Effector memory CD8-positive, alpha-beta T cell (primary cell): ENCODE data around the gene COPB1.

Source experiments
- ATAC-seq: fragments of 150-1000 bp; cut with Tn5 transposase; replicated peaks from 2 replicates; pipeline ENCODE4 v1.10.0; 2021; ENCODE audit warnings: mild to moderate bottlenecking, moderate library complexity
- DNase-seq, 3 experiments: peaks; one replicate each; pipeline ENCODE4 v3.0.0; 2021
- H3K27ac Mint-ChIP-seq, 2 donors: one replicate each; pipeline ENCODE4 v1.8.0; 2022; ENCODE audit warnings: mild to moderate bottlenecking in 2 of 2, mixed read lengths in 2 of 2, moderate library complexity in 2 of 2
- H3K27me3 Mint-ChIP-seq, 2 donors: one replicate each; pipeline ENCODE4 v1.8.0; 2022; ENCODE audit warnings: mixed read lengths in 2 of 2
- H3K36me3 Mint-ChIP-seq: one replicate; pipeline ENCODE4 v1.8.0; 2022; ENCODE audit warnings: mild to moderate bottlenecking, moderate library complexity, mixed read lengths; ENCODE audit not compliant: insufficient read depth
- H3K4me1 Mint-ChIP-seq, 2 donors: one replicate each; pipeline ENCODE4 v1.8.0; 2022; ENCODE audit warnings: low read depth in 2 of 2, mixed read lengths in 2 of 2
- H3K4me3 Mint-ChIP-seq, 2 donors: one replicate each; pipeline ENCODE4 v1.8.0; 2022; ENCODE audit warnings: mild to moderate bottlenecking in 2 of 2, mixed read lengths in 2 of 2, moderate library complexity in 2 of 2
- H3K9me3 Mint-ChIP-seq, 2 donors: one replicate each; pipeline ENCODE4 v1.8.0; 2022; ENCODE audit warnings: mixed read lengths in 2 of 2

Gene COPB1

DNA sequence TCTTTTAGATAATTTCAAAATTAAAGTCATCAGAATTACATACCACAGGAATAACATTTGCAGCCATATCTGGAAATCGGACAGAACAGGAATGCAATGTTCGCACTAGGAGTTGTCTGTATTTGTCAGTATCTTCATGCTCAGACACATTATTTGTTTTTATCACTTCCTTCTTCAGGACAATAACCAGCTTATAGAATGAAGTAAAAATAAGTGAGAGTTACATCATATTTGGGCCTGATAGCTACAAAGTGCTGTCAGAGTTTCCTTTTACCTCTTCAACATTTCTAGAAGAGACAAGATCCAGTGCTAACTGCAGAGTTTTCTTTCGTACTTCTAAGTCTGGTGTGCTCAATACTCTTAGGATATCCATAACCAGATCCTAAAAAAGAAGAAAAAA lies 18.9 kb downstream of the COPB1 start:
- H3K4me3 Mint-ChIP-seq = no peak overlapping the region
- no peaks in the 10 kb centered on the region for H3K9me3 Mint-ChIP-seq
- peak overlapping the region in 1 of 2 donors; percentile 25 for H3K27ac Mint-ChIP-seq
- DNase-seq (no peak), ATAC-seq (no peak)
- peaks cover 98% of the 10 kb centered on the region for H3K36me3 Mint-ChIP-seq
- peaks cover 9 to 26% of the 10 kb centered on the region in 2 donors for H3K4me1 Mint-ChIP-seq
- no peaks in the 10 kb centered on the region for H3K27me3 Mint-ChIP-seq

DNA sequence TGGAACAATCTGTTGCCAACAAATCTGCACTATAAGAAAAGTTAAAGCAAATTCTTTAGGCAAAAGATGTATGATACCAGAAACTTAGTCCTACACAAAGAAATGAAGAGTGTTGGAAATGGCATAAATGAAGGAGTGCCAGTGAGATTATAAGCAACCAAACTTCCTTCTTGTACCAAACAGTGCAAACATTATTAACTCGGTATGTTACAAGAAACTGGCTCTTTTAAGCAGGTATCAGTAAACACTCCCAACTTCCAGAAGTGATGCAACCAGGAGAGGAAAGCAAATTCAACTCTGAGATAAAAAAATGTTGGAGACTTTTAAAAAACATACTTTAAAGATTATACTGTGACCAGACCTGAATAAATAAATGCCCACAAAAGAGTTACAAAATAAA lies 28.5 kb downstream of the COPB1 start:
- Mint-ChIP-seq H3K27ac (peak overlapping the region; percentile 5 to 61), H3K9me3 (no peaks in the 10 kb centered on the region)

DNA sequence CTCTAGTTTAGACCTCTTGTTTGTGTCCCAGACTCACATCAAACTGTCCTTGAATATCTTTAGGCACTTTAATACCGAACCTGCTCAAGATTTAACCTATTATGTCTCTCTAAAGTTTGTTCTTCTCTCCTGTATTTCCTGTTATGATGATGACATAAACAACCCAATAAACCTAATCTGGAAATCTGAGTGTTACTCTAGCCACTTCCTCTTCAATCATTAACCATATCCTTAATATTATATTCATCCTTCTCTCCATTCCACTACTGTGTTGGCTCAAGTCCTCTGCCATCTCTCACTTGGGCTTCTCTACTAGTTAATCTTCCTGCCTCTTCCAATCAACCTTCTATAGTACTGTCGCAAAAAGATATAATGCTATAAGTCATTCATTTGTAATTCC lies 36.0 kb downstream of the COPB1 start:
- no peak for DNase-seq
- no peak overlapping the region for H3K4me3 Mint-ChIP-seq
- H3K4me1 Mint-ChIP-seq = peaks cover 5 to 10% of the 10 kb centered on the region in 2 donors
- H3K36me3 Mint-ChIP-seq = peaks cover 48% of the 10 kb centered on the region
- no peak overlapping the region for H3K27ac Mint-ChIP-seq
- no peaks in the 10 kb centered on the region for H3K27me3 Mint-ChIP-seq
- ATAC-seq = peak; percentile 44
- no peaks in the 10 kb centered on the region for H3K9me3 Mint-ChIP-seq

More for the DNA sequence above, 28.5 kb downstream of the COPB1 start:
- Mint-ChIP-seq H3K4me3 (peak overlapping the region in 1 of 2 donors; percentile 25), H3K36me3 (peaks cover 90% of the 10 kb centered on the region), H3K27me3 (no peaks in the 10 kb centered on the region), H3K4me1 (peaks cover 20 to 43% of the 10 kb centered on the region in 2 donors)
- DNase-seq = no peak
- ATAC-seq = no peak

DNA sequence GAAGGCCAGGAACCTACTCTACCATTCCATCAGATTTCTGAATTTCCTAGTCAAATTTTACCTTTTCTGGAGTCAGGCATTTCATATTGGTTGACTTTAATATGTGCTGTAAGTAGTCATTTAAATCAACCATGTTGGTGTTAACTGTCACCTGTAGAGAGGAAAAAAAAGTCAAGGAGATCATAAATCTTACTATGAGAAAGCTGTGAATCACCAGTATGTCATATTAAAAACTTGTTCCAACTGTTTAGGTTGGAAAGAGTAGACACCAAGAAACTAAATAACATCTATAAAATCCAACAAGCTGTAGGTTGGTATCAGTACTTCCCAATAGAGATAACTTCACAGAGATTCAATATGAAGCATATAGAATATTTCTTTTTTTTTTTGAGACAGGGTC lies 39.5 kb downstream of the COPB1 start:
- H3K27ac Mint-ChIP-seq = no peak overlapping the region
- no peaks in the 10 kb centered on the region for H3K9me3 Mint-ChIP-seq
- H3K4me1 Mint-ChIP-seq = peaks cover 0 to 9% of the 10 kb centered on the region in 2 donors
- no peak for ATAC-seq
- no peak overlapping the region for H3K4me3 Mint-ChIP-seq
- H3K36me3 Mint-ChIP-seq = peaks cover 51% of the 10 kb centered on the region
- DNase-seq = no peak
- no peaks in the 10 kb centered on the region for H3K27me3 Mint-ChIP-seq

DNA sequence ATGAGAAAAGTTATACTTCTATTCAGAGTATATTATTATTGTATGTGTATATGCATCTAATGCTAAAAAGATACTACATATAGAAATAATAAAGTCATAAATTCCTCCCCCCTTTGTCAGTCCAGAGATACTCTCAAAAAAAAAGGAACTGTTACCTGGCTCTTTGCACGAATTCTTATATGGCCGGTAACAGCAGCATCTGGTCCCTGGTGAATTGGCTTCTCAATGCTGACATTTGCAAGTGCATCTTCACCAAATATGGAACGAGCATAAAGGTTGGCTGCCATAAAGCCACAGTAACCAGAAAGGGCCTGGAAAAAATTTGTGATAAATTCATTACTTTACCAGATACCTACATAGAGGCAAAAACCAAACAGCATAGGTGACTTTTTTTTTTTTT lies 41.2 kb downstream of the COPB1 start:
- DNase-seq = no peak
- Mint-ChIP-seq H3K36me3 (peaks cover 51% of the 10 kb centered on the region), H3K27ac (peak overlapping the region in 1 of 2 donors; percentile 6), H3K27me3 (no peaks in the 10 kb centered on the region), H3K4me3 (no peak overlapping the region), H3K4me1 (peaks cover 0 to 9% of the 10 kb centered on the region in 2 donors), H3K9me3 (no peaks in the 10 kb centered on the region)
- ATAC-seq = no peak

DNA sequence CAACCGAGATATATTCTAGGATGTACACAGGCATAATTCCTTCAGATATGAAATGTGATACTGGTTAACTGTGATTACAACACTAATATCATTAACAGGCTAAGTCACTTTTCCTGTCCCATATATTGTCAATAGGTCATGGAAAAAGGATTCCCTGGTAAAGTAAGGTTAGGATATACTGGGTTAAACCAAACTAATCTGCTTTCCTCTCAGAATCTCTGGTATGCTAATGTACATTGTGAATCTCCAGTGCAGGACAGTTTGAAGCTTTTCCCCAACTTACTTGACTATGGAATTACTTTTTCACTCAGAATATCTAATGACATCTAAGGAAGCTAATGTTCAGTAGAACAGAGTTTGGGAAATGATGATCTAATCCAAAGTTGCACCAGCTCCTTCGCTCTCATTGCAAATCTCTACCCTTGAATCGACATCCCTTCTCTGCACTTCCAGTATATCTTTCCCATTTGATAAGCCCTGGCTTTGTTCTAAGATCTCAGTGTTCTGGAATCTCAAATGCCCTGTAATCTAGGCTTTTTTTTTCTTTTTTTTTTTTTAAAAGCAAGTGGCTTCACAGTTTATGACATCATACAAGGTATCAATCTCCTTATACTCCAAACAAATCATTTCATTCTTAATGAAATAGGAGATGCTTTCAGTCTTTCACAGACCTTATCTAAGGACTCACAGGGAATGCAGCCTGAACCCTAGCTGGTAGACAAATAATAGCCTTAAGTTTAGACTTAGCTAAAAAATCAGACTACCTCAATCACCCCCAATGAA lies 43.8 kb downstream of the COPB1 start:
- no peak for DNase-seq
- Mint-ChIP-seq H3K4me3 (no peak overlapping the region), H3K4me1 (peaks cover 8 to 22% of the 10 kb centered on the region in 2 donors), H3K36me3 (peaks cover 46% of the 10 kb centered on the region), H3K27me3 (no peaks in the 10 kb centered on the region), H3K27ac (peak overlapping the region in 1 of 2 donors; percentile 45), H3K9me3 (no peaks in the 10 kb centered on the region)
- ATAC-seq = no peak

DNA sequence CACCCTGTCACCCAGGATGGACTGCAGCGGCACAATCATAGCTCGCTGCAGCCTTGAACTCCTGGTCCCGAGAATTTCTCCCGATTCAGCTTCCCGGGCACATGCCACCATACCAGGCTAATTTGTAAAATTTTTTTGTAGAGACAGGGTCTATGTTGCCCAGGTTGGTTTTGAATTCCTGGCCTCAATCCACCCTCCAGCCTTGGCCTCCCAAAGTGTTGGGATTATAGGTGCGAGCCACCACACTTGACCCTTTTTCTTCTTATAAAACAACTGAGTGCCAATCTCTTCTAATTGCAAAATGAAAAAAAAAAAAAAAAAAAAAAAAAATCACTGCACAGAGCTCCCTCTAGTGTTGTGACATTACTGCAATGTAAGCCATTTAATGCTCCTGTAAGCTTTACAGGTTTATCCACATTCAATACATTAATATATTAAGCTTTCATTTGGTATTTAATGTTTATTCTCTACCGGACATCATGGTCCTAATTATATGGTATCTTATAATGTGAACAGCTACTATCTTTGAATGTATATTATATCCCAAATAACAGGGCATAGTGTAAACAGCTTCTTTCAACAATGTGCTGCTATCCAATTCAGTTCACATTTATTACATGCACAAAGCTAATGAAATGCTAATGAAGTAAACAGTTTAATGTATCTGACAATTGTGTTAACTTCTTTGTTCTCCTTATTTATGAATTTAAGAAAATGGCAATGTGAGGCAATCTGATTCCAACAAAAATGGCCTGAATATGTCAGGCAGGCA lies 44.6 kb downstream of the COPB1 start:
- no peaks in the 10 kb centered on the region for H3K27me3 Mint-ChIP-seq
- H3K9me3 Mint-ChIP-seq = no peaks in the 10 kb centered on the region
- peaks cover 38% of the 10 kb centered on the region for H3K36me3 Mint-ChIP-seq
- ATAC-seq = peak; percentile 44
- H3K4me1 Mint-ChIP-seq = peaks cover 10 to 23% of the 10 kb centered on the region in 2 donors
- no peak overlapping the region for H3K4me3 Mint-ChIP-seq
- H3K27ac Mint-ChIP-seq = no peak overlapping the region
- peak in 1 of 3 experiments; percentile 4 for DNase-seq

DNA sequence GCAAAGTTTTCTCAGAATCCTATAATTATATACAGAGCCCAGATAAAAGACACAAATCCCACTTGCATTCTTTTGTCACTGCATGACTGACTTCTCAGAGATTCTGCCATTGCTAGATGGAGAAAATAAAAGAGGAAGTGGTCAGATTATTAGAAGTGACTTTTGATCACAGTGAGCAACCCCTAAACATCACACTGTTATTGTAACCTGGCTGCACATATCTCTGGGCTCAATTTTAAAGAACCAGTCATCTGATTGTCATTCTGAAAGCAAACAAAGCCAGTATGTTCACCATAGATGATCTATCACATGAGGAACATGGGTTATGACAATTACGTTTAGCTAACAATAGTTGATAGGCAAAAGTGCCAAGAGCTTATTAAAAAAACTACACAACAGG lies 47.8 kb downstream of the COPB1 start:
- Mint-ChIP-seq H3K4me3 (peak overlapping the region in 1 of 2 donors; percentile 13), H3K36me3 (peaks cover 9% of the 10 kb centered on the region), H3K9me3 (no peaks in the 10 kb centered on the region), H3K27me3 (no peaks in the 10 kb centered on the region), H3K4me1 (peaks cover 17 to 37% of the 10 kb centered on the region in 2 donors), H3K27ac (peak overlapping the region; percentile 72 to 86)
- DNase-seq (no peak), ATAC-seq (peak; percentile 26)

DNA sequence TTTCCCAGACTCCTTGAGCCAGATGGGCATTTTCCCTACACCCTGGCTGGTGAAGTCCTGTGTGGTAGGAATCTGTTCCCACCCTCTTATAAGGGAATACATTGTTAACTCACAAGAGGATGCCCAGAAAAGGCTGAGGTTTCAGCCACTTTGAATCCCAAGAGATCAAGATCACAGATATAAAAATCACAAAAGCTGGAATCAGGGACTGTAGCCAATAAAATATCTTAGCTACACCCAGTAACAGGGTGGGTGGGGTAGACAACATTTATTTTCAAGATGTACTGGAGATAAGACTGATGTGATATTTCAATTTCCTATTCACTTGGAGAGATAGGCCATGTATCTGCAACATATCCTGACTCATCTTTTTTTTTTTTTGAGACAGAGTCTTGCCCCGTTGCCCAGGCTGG lies 50.3 kb downstream of the COPB1 start:
- Mint-ChIP-seq H3K9me3 (no peaks in the 10 kb centered on the region), H3K27ac (peak overlapping the region in 1 of 2 donors; percentile 60), H3K4me1 (peaks cover 17 to 35% of the 10 kb centered on the region in 2 donors), H3K36me3 (no peaks in the 10 kb centered on the region), H3K4me3 (no peak overlapping the region), H3K27me3 (no peaks in the 10 kb centered on the region)
- no peak for ATAC-seq
- DNase-seq = no peak

DNA sequence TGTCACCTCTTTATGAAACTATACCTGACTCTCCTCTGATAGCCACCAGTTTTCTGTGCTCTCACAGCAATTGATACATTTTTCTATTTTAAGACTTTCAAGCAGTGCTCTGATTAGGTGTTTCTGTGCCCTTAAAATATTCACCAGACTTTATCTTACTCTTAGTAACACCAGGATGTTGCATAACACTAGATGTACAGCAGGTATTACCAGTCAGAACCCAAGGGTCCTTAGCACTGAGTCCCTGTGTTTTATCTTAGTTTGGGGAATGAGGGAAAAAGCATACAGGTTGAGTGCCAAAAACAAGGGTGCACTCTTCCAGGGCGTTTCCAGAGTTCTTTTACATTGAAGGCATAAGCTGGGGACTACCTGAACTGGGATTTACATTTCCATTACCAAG lies 51.4 kb downstream of the COPB1 start:
- H3K4me3 Mint-ChIP-seq = no peak overlapping the region

DNA sequence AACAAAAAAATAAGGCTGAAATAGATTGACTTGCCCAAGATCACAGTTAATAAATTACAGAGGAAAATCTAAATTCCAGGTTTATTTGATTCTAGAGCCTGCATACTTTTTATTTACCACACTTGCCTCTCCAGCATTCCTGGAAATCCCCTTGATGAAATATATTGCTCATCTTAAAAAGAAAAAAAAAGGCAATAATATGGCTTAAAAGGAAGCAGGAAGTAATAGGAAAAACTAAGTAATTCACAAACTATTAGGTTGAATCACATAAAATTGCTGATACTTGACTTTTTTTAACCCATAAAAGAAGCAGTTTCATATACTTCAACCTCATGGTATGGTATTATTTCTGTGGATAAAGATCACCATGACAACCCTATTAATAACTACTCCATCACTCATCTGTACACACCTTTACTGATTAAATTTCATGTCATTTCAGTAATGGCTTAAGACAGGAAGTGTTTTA lies 52.9 kb downstream of the COPB1 start:
- peaks cover 17 to 36% of the 10 kb centered on the region in 2 donors for H3K4me1 Mint-ChIP-seq
- H3K27ac Mint-ChIP-seq = peak overlapping the region in 1 of 2 donors; percentile 67
- no peaks in the 10 kb centered on the region for H3K9me3 Mint-ChIP-seq
- ATAC-seq (no peak), DNase-seq (no peak)
- H3K4me3 Mint-ChIP-seq = no peak overlapping the region
- no peaks in the 10 kb centered on the region for H3K36me3 Mint-ChIP-seq
- no peaks in the 10 kb centered on the region for H3K27me3 Mint-ChIP-seq

More for the DNA sequence above, 51.4 kb downstream of the COPB1 start:
- Mint-ChIP-seq H3K9me3 (no peaks in the 10 kb centered on the region), H3K27ac (peak overlapping the region; percentile 51 to 67), H3K4me1 (peaks cover 22 to 35% of the 10 kb centered on the region in 2 donors), H3K27me3 (no peaks in the 10 kb centered on the region), H3K36me3 (no peaks in the 10 kb centered on the region)
- no peak for ATAC-seq
- DNase-seq = no peak

DNA sequence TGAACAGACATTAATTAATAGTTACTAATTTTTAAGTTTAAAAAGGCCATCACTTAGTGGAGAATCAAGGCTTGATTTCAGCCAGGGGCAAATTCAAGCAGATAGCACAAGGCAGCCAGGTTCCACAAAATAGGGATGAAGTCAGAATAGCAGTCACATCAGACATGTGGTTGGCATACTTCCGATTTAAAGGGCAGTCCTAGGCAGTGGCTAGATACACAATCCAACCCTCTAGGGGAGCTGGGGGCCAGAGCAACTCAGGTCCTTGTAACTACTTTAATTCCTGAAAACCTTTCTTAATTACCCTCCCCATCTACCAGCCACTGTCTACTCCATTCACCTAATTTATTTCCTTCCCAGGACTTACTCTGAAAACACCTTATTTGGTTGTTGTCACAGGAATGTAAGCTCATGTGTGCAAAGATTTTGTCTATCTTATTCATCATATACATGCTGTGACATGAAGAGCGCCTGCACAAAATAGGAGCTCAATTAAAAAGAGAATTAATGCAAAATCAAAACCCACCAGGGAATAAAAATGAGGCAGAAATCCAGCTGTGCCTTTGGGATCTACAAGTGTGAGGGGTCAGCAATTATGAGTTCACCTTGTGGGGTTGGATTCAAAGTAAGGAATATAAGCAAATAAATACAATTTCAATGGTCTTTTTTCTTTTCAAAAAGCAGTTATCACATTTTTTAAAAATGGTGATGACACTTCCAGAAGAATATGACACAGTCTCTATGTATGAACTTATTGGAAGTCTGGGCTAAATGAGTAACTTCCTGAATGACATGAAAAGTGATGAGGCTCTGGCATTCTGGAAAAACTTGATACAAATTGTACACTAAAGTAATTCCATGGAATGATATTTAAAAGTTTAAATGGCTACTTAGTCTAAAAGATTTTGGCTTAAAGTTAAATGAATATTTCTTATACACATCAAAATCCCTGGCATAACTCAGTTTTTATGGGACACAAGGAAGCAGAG lies 53.8 kb downstream of the COPB1 start:
- Mint-ChIP-seq H3K4me1 (peaks cover 15 to 29% of the 10 kb centered on the region in 2 donors), H3K9me3 (no peaks in the 10 kb centered on the region), H3K27ac (no peak overlapping the region), H3K36me3 (no peaks in the 10 kb centered on the region), H3K27me3 (no peaks in the 10 kb centered on the region), H3K4me3 (no peak overlapping the region)
- ATAC-seq (no peak), DNase-seq (no peak)
